Fibroblast of lung (primary cell): ENCODE measurements around the gene SAMD11.

Experiments
- EZH2 ChIP-seq: IDR thresholded peaks from 2 replicates; pipeline ENCODE4 v1.5.1; 2012; ENCODE audit warnings: low read length, control low read depth, mild to moderate bottlenecking; ENCODE audit errors: missing control alignments
- TF ChIP-seq, protein P1 (sequence below), 2 donors: IDR thresholded peaks in 1 of 2; conservative IDR thresholded peaks in 1 of 2; 1 replicate in 1 of 2; 2 replicates in 1 of 2; pipeline ENCODE4 v1.5.1; 2011 to 2012; ENCODE audit warnings: low read length in 2 of 2, control low read depth in 1 of 2, inconsistent platforms in 1 of 2, low read depth in 1 of 2, mild to moderate bottlenecking in 1 of 2

DNA sequence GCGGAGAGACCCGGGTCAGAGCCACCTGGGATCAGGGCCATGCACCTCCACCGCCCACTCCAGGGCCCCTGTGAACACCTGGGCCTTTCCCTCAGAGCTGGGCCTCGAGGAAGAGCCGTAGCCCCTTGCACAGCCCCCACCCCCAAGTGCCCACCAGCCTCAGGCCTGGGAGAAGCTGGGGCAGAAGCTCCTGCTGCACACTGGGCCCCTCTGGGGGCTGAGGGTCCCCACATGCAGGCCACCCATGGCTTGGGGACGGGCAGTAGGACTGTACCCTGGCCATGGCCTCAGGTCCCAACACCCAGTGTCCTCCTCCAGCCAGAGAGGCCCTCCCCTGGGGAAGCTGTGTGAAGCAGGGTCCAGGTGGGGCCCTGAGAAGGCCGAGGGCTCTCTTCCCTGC lies 28.9 kb downstream of the SAMD11 start:
- TF ChIP-seq, protein P1, sequence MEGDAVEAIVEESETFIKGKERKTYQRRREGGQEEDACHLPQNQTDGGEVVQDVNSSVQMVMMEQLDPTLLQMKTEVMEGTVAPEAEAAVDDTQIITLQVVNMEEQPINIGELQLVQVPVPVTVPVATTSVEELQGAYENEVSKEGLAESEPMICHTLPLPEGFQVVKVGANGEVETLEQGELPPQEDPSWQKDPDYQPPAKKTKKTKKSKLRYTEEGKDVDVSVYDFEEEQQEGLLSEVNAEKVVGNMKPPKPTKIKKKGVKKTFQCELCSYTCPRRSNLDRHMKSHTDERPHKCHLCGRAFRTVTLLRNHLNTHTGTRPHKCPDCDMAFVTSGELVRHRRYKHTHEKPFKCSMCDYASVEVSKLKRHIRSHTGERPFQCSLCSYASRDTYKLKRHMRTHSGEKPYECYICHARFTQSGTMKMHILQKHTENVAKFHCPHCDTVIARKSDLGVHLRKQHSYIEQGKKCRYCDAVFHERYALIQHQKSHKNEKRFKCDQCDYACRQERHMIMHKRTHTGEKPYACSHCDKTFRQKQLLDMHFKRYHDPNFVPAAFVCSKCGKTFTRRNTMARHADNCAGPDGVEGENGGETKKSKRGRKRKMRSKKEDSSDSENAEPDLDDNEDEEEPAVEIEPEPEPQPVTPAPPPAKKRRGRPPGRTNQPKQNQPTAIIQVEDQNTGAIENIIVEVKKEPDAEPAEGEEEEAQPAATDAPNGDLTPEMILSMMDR (conservative IDR thresholded peaks at IDR 0.05 in 1 of 2, IDR thresholded peaks at IDR 0.05 in 1 of 2; ENCODE audit: low read depth in 1 of 2, low read length in 2 of 2), result no peak
- TF ChIP-seq EZH2, result no peak
